NB4 (cell line): ENCODE results near the gene ANKRD37.

Source experiments
- CTCF ChIP-seq: IDR thresholded peaks from one replicate; pipeline ENCODE4 v1.5.1; 2012; ENCODE audit warnings: low read depth, low read length
- POLR2A ChIP-seq: IDR thresholded peaks from 2 replicates; pipeline ENCODE4 v1.6.1; 2011; ENCODE audit warnings: mild to moderate bottlenecking; ENCODE audit not compliant: insufficient read length; ENCODE audit errors: extremely low read depth
- TF ChIP-seq, protein P1 (sequence below): IDR thresholded peaks from 2 replicates; pipeline ENCODE4 v1.6.1; 2011; ENCODE audit warnings: low read depth, low read length

- no peak for TF ChIP-seq CTCF
- TF ChIP-seq POLR2A: no peak
- TF ChIP-seq, protein P1, sequence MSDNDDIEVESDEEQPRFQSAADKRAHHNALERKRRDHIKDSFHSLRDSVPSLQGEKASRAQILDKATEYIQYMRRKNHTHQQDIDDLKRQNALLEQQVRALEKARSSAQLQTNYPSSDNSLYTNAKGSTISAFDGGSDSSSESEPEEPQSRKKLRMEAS: no peak
Observed at GRCh38 chr4:185398618-185399017, 2.0 kb downstream of the ANKRD37 start.
